Caco-2 (cell line): Measurements from ENCODE around the gene ERICH4. TPM values are rescaled to one million over a fixed set of nuclear protein-coding genes. Genes with fewer than 3 reads are reported as not detected.

Source experiments
- total RNA-seq: library from RNA; stranded (reverse); gene quantifications from 2 replicates; pipeline ENCODE4 v1.2.3, GENCODE V29; 2022

ERICH4 gene
- total RNA-seq, 1 experiment from 2014 or later: not detected

Other genes with a start within 250 kb of the ERICH4 start
- gene CYP2S1, start 249.9 kb upstream of the ERICH4 start, total RNA-seq: 56.0 and 63.0 TPM in 2 replicates
- gene AXL, start 223.9 kb upstream of the ERICH4 start, total RNA-seq: 1.2 and 1.6 TPM in 2 replicates
- gene HNRNPUL1, start 178.8 kb upstream of the ERICH4 start, total RNA-seq: 322 and 324 TPM in 2 replicates
- 47.1 and 47.8 TPM in 2 replicates for gene CCDC97, start 133.0 kb upstream of the ERICH4 start, total RNA-seq
- 15.0 and 15.3 TPM in 2 replicates for gene TGFB1, start 89.2 kb upstream of the ERICH4 start, total RNA-seq
- 3.6 and 4.0 TPM in 2 replicates for gene B9D2, start 79.0 kb upstream of the ERICH4 start, total RNA-seq
- gene TMEM91, start 66.6 kb upstream of the ERICH4 start, total RNA-seq: 1.4 and 2.2 TPM in 2 replicates
- gene EXOSC5, start 45.8 kb upstream of the ERICH4 start, total RNA-seq: 36.6 and 37.3 TPM in 2 replicates
- gene BCKDHA, start 45.3 kb upstream of the ERICH4 start, total RNA-seq: 9.4 and 19.4 TPM in 2 replicates
- gene B3GNT8, start 15.8 kb upstream of the ERICH4 start, total RNA-seq: 3.1 and 3.7 TPM in 2 replicates
- 75.9 and 85.0 TPM in 2 replicates for gene DMAC2, start 3.2 kb upstream of the ERICH4 start, total RNA-seq
- not detected in 2 replicates for gene CEACAM21, start 133.0 kb downstream of the ERICH4 start, total RNA-seq
- gene CEACAM4, start 183.9 kb downstream of the ERICH4 start, total RNA-seq: not detected in 2 replicates
- 0.44 TPM in 1 of 2 replicates, not detected in the other for gene CEACAM7, start 245.1 kb downstream of the ERICH4 start, total RNA-seq